Endothelial cell of umbilical vein (primary cell): ENCODE data around the gene FBXL13. TPM values are rescaled to one million over a fixed set of nuclear protein-coding genes. Genes with fewer than 3 reads are reported as not detected.

ENCODE experiments used
- BruUV-seq: library from RNA; stranded (reverse); fragments of 400-500 nt; replicated peaks from 2 replicates; lab custom pipeline; 2021; lab: Mats Ljungman, UMichigan
- CTCF ChIA-PET: fragments of 300-600, 350-600 bp; sonication (Branson Sonifier 250); formaldehyde crosslinking; loops from one replicate; lab custom pipeline; 2021; ENCODE audit warnings: antibody characterized with exemption, inconsistent platforms; lab: Charles Lee
- POLR2A ChIA-PET: fragments of 300-600, 350-600 bp; sonication (Branson Sonifier 250); formaldehyde crosslinking; loops from one replicate; lab custom pipeline; 2021; ENCODE audit warnings: antibody characterized with exemption, inconsistent platforms; lab: Charles Lee
- DNase-seq: peaks from one replicate; pipeline ENCODE4 v3.0.0-alpha.2; 2011; ENCODE audit warnings: low read depth, low spot score
- FAIRE-seq: peaks from 2 replicates; lab custom pipeline; 2011; peaks lifted over from hg19 to GRCh38; lab: Jason Lieb, UNC
- H2AFZ ChIP-seq: 2 replicates; pipeline ENCODE4 v1.6.0; 2012; ENCODE audit warnings: low read depth, low read length, control low read depth, inconsistent platforms
- H3K27ac ChIP-seq: 2 replicates; pipeline ENCODE4 v1.5.1; 2011; ENCODE audit warnings: low read depth, mild to moderate bottlenecking, control low read depth, low read length, moderate library complexity; ENCODE audit not compliant: insufficient read depth
- H3K27me3 ChIP-seq, 2 experiments: 2 replicates each; pipeline versions ENCODE4 v1.6.0 to v1.6.1; 2011; ENCODE audit warnings: low read length in 2 of 2, mixed read lengths in 1 of 2; ENCODE audit not compliant: control insufficient read depth in 2 of 2, insufficient read depth in 2 of 2
- H3K36me3 ChIP-seq, 2 experiments: 2 replicates in 1 of 2; 3 replicates in 1 of 2; pipeline ENCODE4 v1.5.1; 2011; ENCODE audit warnings: low read length in 2 of 2, mild to moderate bottlenecking in 1 of 2, moderate library complexity in 1 of 2; ENCODE audit not compliant: control insufficient read depth in 2 of 2, insufficient read depth in 2 of 2; ENCODE audit errors: extremely low read depth in 1 of 2
- H3K4me1 ChIP-seq: 3 replicates; pipeline ENCODE4 v1.5.1; 2011; ENCODE audit warnings: mild to moderate bottlenecking, low read length; ENCODE audit not compliant: control insufficient read depth, insufficient read depth; ENCODE audit errors: extremely low read depth
- H3K4me2 ChIP-seq: 2 replicates; pipeline ENCODE4 v1.6.1; 2011; ENCODE audit warnings: low read length, control low read depth, mixed read lengths; ENCODE audit not compliant: insufficient read depth
- H3K4me3 ChIP-seq, 3 experiments: fragments of 200-600 bp in 1 of 3; sonication (generic), shearing (Covaris generic) in 1 of 3; replicated peaks in 1 of 3; 2 replicates each; pipeline ENCODE4 v1.5.1; 2011 to 2016; ENCODE audit warnings: control low read depth in 3 of 3, low read length in 3 of 3, mild to moderate bottlenecking in 2 of 3, inconsistent platforms in 1 of 3, low read depth in 1 of 3, moderate library complexity in 1 of 3; ENCODE audit not compliant: insufficient read depth in 1 of 3
- H3K79me2 ChIP-seq: 2 replicates; pipeline ENCODE4 v1.6.0; 2012; ENCODE audit warnings: low read length, inconsistent platforms; ENCODE audit not compliant: control insufficient read depth, insufficient read depth
- H3K9ac ChIP-seq: replicated peaks from 2 replicates; pipeline ENCODE3; 2011; ENCODE audit warnings: low read length, control low read depth; ENCODE audit not compliant: insufficient read depth; ENCODE audit errors: extremely low read depth
- H3K9me1 ChIP-seq: replicated peaks from 3 replicates; pipeline ENCODE4 v1.6.0; 2011; ENCODE audit warnings: mild to moderate bottlenecking, low read length; ENCODE audit not compliant: control insufficient read depth, insufficient read depth; ENCODE audit errors: extremely low read depth
- H3K9me3 ChIP-seq: replicated peaks from 2 replicates; pipeline ENCODE4 v1.5.1; 2012; ENCODE audit warnings: low read length, inconsistent platforms; ENCODE audit not compliant: control insufficient read depth, insufficient read depth
- H4K20me1 ChIP-seq: replicated peaks from 2 replicates; pipeline ENCODE3; 2011; ENCODE audit warnings: mild to moderate bottlenecking, low read length; ENCODE audit not compliant: control insufficient read depth, insufficient read depth; ENCODE audit errors: extremely low read depth
- CTCF ChIP-seq, 2 donors: IDR thresholded peaks; 1 replicate in 1 of 2; 2 replicates in 1 of 2; pipeline ENCODE4 v1.5.1; 2011; ENCODE audit warnings: low read length in 2 of 2, mild to moderate bottlenecking in 2 of 2, moderate library complexity in 2 of 2, control low read depth in 1 of 2, inconsistent platforms in 1 of 2, low read depth in 1 of 2; ENCODE audit not compliant: insufficient read depth in 1 of 2; ENCODE audit errors: extremely low read depth in 1 of 2
- EZH2 ChIP-seq: IDR thresholded peaks from 2 replicates; pipeline ENCODE4 v1.6.1; 2012; ENCODE audit warnings: borderline replicate concordance, low read depth, mild to moderate bottlenecking, moderate library complexity, low read length, inconsistent platforms; ENCODE audit not compliant: severe bottlenecking
- FOS ChIP-seq: IDR thresholded peaks from 2 replicates; pipeline ENCODE4 v1.6.1; 2011; ENCODE audit warnings: mild to moderate bottlenecking, low read length, moderate library complexity, borderline replicate concordance; ENCODE audit not compliant: insufficient read depth
- GATA2 ChIP-seq: IDR thresholded peaks from 2 replicates; pipeline ENCODE4 v1.7.0; 2011; ENCODE audit warnings: low read depth, mild to moderate bottlenecking, moderate library complexity, mixed read lengths, low read length; ENCODE audit not compliant: insufficient read length, insufficient read depth
- JUN ChIP-seq: IDR thresholded peaks from 2 replicates; pipeline ENCODE4 v1.6.1; 2011; ENCODE audit warnings: borderline replicate concordance, low read depth; ENCODE audit not compliant: insufficient read length, insufficient read depth
- MAX ChIP-seq: IDR thresholded peaks from 2 replicates; pipeline ENCODE4 v1.6.1; 2011; ENCODE audit not compliant: insufficient read depth, insufficient read length
- MYC ChIP-seq: IDR thresholded peaks from one replicate; pipeline ENCODE4 v1.6.1; 2011; ENCODE audit warnings: mild to moderate bottlenecking, low read depth, low read length
- POLR2A ChIP-seq: IDR thresholded peaks from 2 replicates; pipeline ENCODE4 v1.6.1; 2012; ENCODE audit warnings: low read depth, mild to moderate bottlenecking, control low read depth, low read length
- POLR2AphosphoS5 ChIP-seq: IDR thresholded peaks from 2 replicates; pipeline ENCODE4 v1.6.1; 2012; ENCODE audit warnings: low read depth, mild to moderate bottlenecking, control low read depth, low read length, moderate library complexity; ENCODE audit not compliant: insufficient read depth
- dilution Hi-C: fragments of 300-500 bp; cut with MboI; formaldehyde crosslinking; loops from one replicate; pipeline ENCODE4 v1.15.0; 2019; ENCODE audit warnings: low sequenced_read_pairs; ENCODE audit not compliant: extremely low pct_ligation_motif_present
- intact Hi-C: fragments of 100-400 bp; cut with micrococcal nuclease; formaldehyde crosslinking; loops from one replicate; pipeline ENCODE4 v1.10.0; 2022
- polyA plus RNA-seq, 4 experiments: library from polyadenylated mRNA; depleted of rRNA in 3 of 4; stranded (reverse) in 3 of 4; unstranded in 1 of 4; fragments of >200 nt; gene quantifications; 2 replicates each; pipeline versions ENCODE4 v1.2.1 to v1.2.3, GENCODE V29; 2011 to 2012; ENCODE audit warnings: missing spikeins in 1 of 4
- total RNA-seq: library from RNA; stranded (reverse); gene quantifications from 2 replicates; pipeline ENCODE4 v1.2.3, GENCODE V29; 2021

FBXL13 gene
- total and polyA plus RNA-seq, 2 donors (not counting 3 experiments of a cell fraction or from before 2014, with no cell fraction given), result 3.9 to 4.6 TPM

- Histone ChIP-seq H3K9ac (no peak overlapping the region), H3K9me3 (no peaks in the 10 kb centered on the region), H2AFZ (no peak overlapping the region), H3K36me3 (no peaks in the 10 kb centered on the region), H3K4me2 (no peak overlapping the region), H4K20me1 (no peaks in the 10 kb centered on the region), H3K79me2 (no peaks in the 10 kb centered on the region), H3K4me1 (peaks cover 3% of the 10 kb centered on the region), H3K9me1 (no peaks in the 10 kb centered on the region), H3K27ac (no peak overlapping the region), H3K27me3 (no peaks in the 10 kb centered on the region), H3K4me3 (no peak overlapping the region)
- ChIA-PET POLR2A (no interaction called here), CTCF (no interaction called here)
- no TSS peak for BruUV-seq
- intact Hi-C loops, result no loop called here
- TF ChIP-seq GATA2, result no peak
- no peak for TF ChIP-seq MAX
- TF ChIP-seq FOS, result no peak
- TF ChIP-seq JUN, result no peak
- no peak for TF ChIP-seq EZH2
- TF ChIP-seq CTCF (IDR thresholded peaks at IDR 0.05; ENCODE audit: extremely low read depth in 1 of 2, insufficient read depth in 1 of 2, low read depth in 1 of 2, low read length in 2 of 2), result no peak
- TF ChIP-seq POLR2AphosphoS5, result no peak
- TF ChIP-seq POLR2A, result no peak
- TF ChIP-seq MYC, result no peak
- FAIRE-seq, result no peak
- no peak for DNase-seq
- dilution Hi-C loops, result no loop called here
Measured at GRCh38 chr7:102982235-102982634, 92.4 kb downstream of the FBXL13 start.
